ENCODE measurements around the gene OR7C1.
"Not testable (repeated sequence)": the region's sequence is repeated elsewhere in the genome, so short reads cannot be mapped to it uniquely, and the experiment has no call there.

The OR7C1 gene

DNA sequence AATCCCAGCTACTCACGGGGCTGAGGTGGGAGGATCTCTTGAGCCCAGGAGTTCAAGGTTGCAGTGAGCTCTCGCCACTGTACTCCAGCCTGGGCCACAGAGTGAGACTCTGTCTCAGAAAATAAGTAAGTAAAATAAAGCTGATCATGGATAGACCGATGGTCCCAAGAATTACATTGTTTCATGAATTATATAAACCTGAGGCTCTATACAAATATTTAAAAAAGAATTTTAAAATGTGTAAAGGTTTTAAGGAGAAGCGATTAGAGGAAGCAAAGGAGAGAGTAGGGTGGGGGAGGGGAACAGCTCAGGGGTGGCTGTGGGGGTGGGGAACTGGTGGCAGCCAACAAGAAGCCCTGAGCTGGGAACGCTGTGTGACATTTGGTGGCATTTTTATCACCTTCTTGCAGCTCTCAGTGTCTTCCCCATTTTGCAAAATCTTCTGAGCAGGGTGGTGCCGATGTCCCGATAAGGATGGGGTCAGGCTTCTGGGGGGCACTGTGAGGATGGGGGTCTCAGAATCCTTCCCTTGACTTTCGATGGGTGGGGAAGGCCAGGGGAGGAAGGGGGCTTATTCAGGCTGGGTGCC lies 51.5 kb downstream of the OR7C1 start:
- not testable (repeated sequence) for DNase-seq

DNA sequence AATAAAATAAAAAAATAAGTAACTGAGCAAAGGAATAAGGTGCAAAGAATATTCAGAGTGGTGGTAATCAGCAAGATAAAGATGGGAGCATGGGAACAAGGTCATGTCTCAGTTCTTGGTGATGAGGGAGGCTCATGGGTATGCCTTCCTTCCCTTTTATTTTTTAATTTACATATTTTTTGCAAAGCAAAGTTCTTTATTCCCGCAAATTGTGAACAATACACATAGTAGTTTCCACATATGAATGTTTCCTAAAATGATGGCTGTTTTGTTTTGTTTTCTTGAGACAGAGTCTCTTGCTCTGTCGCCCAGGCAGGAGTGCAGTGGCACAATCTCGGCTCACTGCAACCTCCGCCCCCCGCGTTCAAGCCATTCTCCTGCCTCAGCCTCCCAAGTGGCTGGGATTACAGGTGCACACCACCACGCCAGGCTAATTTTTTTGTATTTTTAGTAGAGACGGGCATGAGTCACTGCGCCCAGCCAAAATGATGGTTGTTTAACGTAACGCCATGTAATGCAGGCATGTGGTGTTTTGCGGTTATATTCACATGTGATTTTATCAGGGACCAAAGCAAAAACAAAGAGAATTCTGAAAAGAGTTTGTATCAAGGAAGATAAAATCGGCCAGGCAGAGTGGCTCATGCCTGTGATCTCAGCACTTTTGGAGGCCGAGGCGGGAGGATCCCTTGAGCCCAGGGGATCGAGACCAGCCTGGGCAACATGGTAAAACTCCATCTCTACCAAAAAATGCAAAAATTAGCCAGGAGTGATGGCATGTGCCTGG lies 52.2 kb downstream of the OR7C1 start:
- no peak for DNase-seq

DNA sequence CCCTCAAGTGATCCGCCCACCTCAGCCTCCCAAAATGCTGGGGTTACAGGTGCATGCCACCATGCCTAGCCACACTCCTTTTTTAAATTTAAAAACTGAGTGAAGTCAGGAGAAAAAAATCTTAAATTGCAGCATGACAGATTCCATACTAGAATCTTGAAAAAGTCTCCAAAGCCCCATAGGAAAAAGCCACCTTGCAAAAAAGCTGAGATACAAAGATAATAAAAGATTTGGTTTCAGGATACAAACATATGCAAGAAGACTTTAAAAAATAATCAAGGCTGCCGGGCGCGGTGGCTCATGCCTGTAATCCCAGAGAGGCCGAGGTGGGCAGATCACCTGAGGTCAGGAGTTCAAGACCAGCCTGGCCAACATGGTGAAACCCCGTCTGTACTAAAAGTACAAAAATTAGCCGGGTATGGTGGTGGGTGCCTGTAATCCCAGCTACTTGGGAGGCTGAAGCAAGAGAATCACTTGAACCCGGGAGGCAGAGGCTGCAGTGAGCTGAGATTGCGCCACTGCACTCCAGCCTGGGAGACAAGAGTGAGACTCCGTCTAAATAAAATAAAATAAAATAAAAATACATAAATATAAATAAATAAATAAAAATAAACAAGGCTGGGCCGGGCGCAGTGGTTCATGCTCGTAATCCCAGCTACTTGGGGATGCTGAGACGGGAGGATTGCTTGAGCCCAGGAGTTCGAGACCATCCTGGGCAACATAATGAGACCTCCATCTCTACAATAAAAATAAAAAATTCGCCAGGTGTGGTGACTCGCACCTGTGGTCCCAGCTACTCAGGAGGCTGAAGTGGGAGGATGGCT lies 53.1 kb downstream of the OR7C1 start:
- DNase-seq, result not testable (repeated sequence)

DNA sequence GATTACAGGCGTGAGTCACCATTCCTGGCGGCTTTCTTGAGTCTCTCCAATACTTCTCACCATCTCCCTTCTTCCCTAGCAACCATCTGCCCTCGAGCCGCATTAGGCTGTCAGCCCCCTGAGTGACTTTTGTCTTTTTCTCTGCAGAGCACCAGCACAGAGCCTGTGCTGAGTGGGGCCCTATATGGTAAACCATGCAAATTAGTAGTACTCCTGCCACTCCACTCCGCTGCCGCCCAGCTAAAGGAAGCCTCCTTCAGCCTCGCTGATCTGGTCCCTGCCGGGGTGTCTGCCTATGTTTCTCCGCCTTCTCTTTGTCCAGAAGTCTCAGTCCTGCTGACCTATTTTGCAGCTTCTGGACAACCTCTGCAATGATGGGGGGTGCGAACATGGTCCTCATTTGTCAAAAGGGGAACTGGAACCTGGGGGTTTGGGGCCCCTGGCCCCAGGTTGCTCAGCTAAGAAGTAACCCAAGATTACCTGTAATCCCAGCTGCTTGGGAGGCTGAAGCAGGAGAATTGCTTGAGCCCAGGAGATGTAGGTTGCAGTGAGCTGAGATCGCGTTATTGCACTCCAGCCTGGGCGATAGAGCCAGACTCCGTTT lies 54.3 kb downstream of the OR7C1 start:
- not testable (repeated sequence) for DNase-seq

DNA sequence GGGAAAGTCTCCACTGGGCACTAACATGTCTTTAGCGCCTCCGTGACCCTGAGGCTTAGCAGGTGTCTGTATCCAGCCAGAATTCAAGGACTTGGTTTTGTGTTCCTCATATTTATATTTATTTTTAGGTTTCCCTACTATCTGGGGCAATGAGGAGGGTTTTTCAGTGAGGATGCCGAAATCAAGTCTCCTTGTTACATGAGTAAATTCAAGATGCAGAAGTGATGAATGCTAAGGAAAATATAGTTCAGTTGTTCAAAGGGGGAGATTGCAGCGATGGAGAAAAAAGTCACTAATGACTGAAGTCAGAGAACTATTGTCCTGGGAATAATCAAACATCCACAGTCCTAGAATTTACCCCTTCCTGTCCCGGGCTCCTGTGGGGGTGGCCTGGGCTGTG lies 55.8 kb downstream of the OR7C1 start:
- no peak for DNase-seq

DNA sequence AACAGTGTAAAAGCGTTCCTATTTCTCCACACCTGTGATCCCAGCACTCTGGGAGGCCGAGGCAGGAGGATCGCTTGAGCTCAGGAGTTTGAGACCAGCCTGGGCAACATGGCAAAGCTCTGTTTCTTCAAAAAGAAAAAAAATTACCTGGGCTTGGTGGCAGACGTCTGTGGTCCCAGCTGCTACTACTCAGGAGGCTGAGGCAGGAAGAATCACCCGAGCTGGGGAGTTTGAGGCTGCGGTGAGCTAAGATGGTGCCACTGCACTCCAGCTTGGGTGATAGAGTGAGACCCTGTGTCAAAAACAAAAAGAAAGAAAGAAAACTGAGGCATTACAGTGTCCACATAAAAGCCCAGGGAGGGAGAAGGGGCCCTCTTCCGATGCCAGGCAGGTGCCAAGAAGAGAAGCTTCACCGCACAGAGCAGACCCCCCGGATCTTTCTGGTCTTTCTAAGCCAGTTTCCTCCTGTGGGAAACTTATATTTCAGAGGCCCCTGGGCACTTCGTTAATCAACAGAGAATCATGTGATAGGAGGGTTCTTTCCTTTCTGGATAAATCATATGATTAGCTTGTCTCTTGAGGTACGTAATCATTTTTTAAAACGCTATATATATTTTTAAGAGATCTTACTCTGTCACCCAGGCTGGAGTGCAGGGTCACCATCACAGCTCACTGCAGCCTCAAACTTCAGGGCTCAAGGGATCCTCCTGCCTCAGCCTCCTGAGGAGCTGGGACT lies 56.7 kb downstream of the OR7C1 start, which contains the start of gene ADGRE2:
Gene ADGRE2, minus strand, starts transcription at position 451 of the 736 bp plus-strand sequence. CDS start 1,804 bp downstream, outside the sequence.
- not testable (repeated sequence) for DNase-seq

DNA sequence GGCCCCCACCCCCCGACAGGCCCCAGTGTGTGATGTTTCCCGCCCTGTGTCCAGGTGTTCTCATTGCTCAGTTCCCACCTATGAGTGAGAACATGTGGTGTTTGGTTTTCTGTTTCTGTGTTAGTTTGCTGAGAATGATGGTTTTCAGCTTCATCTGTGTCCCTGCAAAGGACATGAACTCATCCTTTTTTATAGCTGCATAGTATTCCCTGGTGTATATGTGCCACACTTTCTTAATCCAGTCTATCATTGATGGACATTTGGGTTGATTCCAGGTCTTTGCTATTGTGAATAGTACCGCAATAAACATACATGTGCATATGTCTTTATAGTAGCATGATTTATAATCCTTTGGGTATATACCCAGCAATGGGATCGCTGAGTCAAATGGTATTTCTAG lies 57.3 kb downstream of the OR7C1 start:
- DNase-seq, result not testable (repeated sequence)

DNA sequence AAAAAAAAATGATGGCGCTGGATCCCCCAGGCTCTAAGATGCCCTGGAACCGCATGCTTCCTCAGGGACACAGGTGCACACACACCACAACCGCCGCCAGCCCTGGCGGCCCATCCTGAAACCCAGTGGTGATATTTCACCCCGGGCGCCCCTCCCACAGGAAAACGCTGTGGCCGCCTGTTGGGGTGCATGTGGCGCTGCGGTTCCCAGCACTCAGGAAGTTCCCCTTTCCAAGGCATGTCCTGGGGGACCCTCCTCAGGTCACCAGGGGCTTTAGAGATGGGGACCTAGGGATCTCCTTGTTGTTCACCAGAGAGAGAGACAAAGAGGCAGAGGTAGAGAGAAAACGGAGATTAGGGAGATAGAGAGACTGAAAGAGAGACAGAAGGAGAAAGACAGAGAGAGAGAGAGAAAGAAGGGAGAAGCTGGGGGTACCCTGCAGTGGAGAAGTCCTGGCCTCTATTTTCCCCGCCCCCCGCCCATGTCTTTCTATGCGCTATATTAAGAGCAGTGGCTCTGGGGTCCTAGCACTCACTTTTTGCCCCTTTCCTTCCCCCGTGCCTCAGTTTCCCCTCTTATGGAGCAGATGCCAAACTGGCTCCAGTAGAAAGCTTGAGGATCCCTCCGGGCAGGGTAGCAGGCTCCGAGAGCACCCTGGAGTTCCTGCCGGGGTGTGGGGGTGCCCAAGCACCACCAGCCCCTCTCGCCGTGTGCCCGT lies 59.0 kb downstream of the OR7C1 start:
- DNase-seq, result no peak

DNA sequence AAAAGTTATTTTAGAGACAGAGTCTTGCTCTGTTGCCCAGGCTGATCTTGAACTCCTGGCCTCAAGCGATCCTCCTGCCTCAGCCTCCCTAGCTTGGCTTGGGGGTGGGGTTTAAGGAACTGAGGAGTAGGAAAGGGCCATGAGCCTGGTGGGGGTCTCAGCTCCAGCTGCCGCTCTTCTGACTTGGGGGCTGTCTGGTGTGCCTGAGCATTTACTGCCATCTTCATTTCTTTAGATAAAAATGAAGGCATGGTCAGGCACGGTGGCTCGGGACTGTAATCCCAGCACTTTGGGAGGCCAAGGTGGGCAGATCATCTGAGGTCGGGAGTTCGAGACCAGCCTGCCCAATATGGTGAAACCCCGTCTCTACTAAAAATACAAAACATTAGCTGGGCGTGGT lies 59.7 kb downstream of the OR7C1 start:
- DNase-seq, result not testable (repeated sequence)

DNA sequence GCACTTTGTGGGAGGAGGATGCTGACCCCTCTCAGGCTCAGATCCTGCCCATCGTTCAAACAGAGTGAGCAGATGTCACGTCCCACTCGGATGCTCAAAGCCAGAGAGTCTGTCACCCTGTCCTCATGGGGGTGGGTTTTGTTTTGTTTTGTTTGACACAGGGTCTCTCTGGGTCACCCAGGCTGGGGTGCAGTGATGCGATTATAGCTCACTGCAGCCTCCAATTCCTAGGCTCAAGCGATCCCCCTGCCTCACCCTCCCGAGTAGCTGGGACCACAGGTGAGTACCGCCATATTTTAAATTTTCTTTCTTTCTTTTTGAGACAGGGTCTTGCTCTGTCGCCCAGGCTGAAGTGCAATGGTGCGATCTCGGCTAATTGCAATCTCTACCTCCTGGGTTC lies 60.6 kb downstream of the OR7C1 start:
- DNase-seq, result no peak

DNA sequence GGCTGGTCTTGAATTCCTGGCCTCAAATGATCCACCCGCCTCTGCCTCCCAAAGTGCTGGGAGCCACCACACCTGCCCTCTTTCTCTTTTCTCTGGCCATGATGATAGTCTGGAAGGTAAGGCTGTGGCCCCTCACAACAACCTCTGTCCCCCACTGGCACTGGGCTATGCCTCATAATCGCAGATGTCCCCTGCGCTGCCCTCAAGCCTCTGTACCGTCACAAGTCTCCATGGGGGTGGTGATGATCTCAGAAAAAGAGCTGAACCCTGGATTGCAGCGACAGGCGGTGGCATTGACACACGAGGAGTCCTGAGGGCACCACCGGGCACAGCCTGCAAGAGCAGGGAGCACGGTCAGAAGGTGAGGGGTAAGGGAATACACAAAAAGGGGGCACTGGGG lies 61.3 kb downstream of the OR7C1 start:
- DNase-seq, result not testable (repeated sequence)

DNA sequence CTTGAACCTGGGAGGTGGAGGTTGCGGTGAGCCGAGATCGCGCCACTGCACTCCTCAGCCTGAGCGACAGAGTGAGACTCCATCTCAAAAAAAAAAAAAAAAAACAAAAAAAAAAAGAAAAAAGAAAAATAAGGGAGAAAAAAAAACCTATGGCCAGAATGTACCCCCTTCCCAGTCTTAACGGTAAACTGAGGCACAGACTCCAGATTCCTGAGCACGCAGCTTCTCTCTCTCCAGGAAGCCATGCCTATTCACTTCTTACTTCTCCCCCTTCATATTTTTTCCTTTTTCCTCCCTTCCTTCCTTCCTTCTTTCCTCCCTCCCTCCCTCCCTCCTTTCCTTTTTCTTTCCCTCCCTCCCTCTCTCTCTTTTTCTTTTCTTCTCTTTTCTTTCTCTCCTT lies 62.0 kb downstream of the OR7C1 start:
- no peak for DNase-seq

DNA sequence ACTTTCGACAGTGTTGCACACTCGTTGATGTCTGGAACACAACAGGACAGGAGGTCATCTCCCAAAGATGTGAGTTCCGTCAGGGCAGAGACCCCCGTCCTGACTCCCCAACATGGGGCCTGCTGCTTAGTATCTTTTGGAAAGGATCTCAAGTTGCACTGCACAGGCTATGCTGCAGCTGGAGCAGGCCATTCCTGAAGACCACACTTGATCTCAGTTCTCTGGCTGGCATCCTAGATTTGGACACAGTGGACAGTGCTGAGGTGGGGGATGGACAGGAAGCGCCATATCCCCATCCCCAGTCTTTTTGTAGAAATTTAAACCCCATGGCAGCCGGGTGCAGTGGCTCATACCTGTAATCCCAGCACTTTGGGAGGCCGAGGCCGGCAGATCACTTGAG lies 62.5 kb downstream of the OR7C1 start:
- no peak for DNase-seq

DNA sequence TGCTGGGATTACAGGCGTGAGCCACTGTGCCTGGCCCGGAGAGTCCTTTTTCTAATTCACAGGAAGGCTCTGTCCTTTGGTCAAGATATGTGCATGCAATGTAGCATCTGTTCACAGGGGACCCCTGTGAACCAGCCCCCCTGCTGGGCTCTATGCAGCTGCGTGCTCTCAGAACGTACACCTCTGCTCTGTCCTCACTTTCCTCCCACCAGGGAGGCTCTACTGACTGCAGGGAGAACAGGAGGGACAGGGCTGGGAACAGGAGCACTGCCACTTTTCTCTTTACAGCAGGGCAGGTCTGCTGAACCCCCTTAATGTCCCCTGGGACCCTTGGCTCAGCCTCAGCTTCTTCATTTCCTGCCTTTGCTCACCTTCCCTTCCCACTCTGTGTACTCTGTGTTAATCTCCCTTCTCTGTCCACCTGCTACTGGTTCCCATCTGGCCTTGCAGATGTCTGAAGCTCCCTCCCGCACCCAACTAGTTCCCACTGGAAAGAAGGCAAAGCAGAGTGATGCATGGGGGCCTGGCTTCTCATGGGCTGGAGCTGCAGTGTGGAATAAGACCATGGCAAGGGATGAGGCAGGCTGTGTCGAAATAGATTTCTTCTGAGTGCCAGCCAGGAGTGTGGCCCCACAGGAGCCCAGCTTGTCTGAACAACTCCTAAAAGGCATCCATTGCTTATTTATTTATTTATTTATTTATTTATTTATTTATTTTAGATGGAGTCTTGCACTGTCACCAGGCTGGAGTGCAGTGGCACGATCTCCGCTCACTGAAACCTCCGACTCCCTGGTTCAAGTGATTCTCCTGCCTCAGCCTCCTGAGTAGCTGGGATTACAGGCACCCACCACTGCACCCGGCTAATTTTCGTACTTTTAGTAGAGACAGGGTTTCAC lies 63.8 kb downstream of the OR7C1 start:
- no peak for DNase-seq

DNA sequence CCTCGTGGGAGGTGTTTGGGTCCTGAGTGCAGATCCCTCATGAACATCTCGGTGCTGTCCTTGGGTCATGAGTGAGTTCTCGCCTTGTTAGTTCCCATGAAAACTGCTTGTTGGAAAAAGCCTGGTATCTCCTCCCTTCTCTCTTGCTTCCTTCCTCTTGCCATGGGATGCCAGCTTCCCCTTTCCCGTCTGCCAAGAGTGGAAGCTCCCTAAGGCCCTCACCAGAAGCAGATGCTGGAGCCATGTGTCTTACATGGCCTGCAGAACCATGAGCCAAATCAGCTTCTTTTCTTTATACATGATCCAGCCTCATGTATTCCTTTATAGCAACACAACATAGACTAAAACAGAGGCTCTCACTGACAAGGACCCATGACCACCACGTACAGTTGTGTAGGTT lies 64.8 kb downstream of the OR7C1 start:
- no peak for DNase-seq

DNA sequence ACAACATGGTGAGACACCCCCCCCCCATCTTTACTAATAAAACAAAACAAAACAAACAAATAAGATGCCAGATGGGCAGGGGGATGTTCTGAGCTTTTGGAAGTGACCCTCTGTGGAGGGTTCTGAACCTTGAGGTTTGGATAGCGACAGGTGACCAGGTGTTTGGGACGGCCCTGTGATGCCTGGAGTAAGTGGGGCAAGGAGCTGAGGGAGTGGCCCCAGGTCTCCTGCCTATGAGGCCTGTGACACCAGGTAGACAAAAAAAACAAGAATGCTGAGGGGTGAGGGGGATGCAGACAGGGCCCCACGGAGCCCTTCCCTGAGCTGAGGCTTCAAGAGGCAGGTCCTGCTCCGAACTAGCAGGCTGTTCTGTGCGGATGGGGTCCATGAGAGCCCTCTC lies 65.8 kb downstream of the OR7C1 start:
- DNase-seq, result no peak

DNA sequence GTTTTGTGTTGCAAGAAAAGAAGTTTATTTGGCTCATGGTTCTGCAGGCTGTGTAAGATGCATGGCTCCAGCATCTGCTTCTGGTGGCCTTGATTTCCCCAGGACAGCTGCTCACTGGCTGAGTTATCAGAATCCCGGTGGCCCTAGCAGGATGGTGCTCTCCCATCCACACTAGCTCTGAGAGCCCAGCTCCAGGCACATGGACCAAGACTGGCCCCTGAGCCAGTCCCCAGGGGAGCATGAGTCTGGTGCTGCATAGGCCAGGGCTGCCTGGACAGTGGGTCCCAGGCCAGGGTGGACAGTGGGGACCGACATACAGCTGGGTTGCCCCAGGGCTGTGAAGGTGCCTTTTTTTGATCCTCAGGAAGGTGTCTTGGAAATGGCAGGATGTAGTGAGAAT lies 67.0 kb downstream of the OR7C1 start:
- no peak for DNase-seq

DNA sequence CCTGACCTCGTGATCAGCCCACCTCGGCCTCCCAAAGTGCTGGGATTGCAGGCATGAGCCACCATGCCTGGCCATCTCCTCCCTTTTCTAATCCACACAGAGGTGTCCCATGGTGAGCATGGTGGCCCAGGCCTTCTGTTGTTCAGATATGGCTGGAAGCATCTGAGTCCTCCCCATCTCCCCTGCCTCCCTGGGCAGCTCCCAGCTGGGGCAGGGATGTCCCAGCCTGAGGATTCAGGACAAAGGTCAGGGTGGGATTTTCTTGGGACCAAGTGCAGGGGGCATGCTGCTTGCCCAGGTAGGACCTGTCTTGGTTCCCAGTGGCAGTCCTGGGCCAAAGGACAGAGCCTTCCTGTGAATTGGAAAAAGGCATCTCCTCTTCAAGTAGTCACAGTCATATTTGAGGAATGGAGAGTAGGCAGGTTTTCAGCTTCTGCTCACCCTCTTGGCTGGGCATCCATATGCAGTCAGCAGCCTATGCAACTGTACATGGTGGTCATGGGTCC lies 67.5 kb downstream of the OR7C1 start:
- DNase-seq, result no peak

DNA sequence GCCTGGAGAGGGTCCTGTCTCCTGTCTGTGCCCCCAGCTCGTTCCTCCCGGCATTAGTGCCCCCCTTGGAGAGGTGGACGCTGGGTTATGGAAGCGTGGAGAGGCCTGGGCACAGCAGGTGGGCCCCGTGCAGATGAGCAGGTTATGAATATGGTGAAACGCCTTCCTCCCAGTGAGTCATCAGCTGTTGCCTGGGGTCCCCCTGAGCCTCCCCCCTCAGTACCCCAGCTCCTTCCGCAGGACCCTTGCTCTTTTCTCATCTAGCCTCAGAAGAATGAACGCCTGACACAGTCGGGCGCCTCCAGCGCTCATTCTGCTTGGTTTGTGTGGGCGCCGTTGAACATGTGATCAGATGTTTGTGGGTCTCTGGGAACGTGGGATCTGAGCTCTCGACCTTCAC lies 69.1 kb downstream of the OR7C1 start:
- not testable (repeated sequence) for DNase-seq

DNA sequence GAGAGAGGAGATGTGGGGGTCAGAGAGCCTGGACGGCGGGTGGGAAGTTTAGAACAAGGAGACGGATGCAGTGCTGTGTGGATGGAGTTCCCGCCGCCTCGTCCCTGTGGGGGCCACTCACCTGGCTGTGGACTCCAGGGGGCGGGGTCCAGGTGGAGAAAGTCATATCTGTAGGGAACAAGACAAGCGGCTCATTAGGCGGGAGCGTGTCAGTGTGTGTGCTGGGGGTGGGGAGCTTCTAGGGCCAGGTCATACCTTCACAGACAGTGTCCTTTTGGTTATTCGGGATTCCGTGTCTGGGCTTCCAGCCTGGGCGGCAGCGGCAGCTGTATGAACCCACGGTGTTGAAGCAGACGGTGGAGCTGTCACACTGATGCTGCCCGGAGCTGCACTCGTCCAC lies 69.6 kb downstream of the OR7C1 start:
- not testable (repeated sequence) for DNase-seq

DNA sequence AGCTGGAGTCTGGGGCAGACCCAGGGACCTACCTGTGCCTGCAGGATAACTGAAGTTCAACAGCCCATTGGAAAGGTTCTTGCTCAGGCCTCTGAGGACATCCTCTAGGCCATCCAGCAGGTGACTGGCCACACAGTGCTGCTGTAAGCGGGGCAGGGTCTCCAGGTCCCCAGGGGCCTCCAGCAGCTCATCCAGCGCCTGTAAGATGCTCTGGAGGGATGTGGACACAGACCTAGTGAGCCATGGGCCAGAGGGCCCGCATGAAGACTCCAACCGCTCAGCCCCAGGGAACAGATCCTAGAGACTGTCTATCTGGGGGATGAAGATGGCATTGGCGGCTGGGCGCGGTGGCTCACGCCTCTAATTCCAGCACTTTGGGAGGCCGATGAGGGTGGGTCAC lies 70.6 kb downstream of the OR7C1 start:
- no peak for DNase-seq

Measured in left hindlimb (tissue), 1 donor.